Neural progenitor cell (in vitro differentiated cells): ENCODE data around the gene SMTNL1. TPM values are rescaled to one million over a fixed set of nuclear protein-coding genes. Genes with fewer than 3 reads are reported as not detected.
A peak's percentile ranks its signal among the peaks of the same experiment; 100 is the strongest.

Source experiments
- DNase-seq: peaks from one replicate; pipeline ENCODE4 v3.0.0-alpha.2; 2016; ENCODE audit warnings: low spot score
- H2AFZ ChIP-seq: fragments of 200-600 bp; sonication (generic); replicated peaks from 2 replicates; pipeline ENCODE4 v1.6.1; 2016; ENCODE audit warnings: antibody characterized with exemption
- H3F3A ChIP-seq: fragments of 200-600 bp; sonication (generic); 2 replicates; pipeline ENCODE4 v1.6.1; 2016; ENCODE audit warnings: antibody characterized with exemption, low read depth
- H3K27ac ChIP-seq: fragments of 200-600 bp; sonication (generic); 2 replicates; pipeline ENCODE4 v1.5.1; 2016; ENCODE audit warnings: mild to moderate bottlenecking
- H3K27me3 ChIP-seq: fragments of 200-600 bp; sonication (generic); 2 replicates; pipeline ENCODE4 v1.6.1; 2016; ENCODE audit warnings: mild to moderate bottlenecking, moderate library complexity
- H3K36me3 ChIP-seq: fragments of 200-600 bp; sonication (generic); 2 replicates; pipeline ENCODE4 v1.5.1; 2016
- H3K4me1 ChIP-seq: fragments of 200-600 bp; sonication (generic); 2 replicates; pipeline ENCODE4 v1.6.1; 2016; ENCODE audit warnings: mixed run types
- H3K4me2 ChIP-seq: fragments of 200-600 bp; sonication (generic); 2 replicates; pipeline ENCODE4 v1.6.1; 2016
- H3K4me3 ChIP-seq: fragments of 200-600 bp; sonication (generic); 2 replicates; pipeline ENCODE4 v1.5.1; 2016
- H3K79me2 ChIP-seq: fragments of 200-600 bp; sonication (generic); 2 replicates; pipeline ENCODE4 v1.6.1; 2016; ENCODE audit warnings: low read depth
- H3K9ac ChIP-seq: fragments of 200-600 bp; sonication (generic); 2 replicates; pipeline ENCODE4 v1.6.1; 2016
- H3K9me3 ChIP-seq: fragments of 200-600 bp; sonication (generic); 2 replicates; pipeline ENCODE4 v1.5.1; 2016; ENCODE audit warnings: low read depth
- H4K20me1 ChIP-seq: fragments of 200-600 bp; sonication (generic); 2 replicates; pipeline ENCODE4 v1.6.1; 2016; ENCODE audit warnings: low read depth
- H3K27ac Mint-ChIP-seq: 3 replicates; pipeline ENCODE4 v1.8.0; 2021; ENCODE audit warnings: mixed read lengths
- H3K27me3 Mint-ChIP-seq: 2 replicates; pipeline ENCODE4 v1.8.0; 2022; ENCODE audit warnings: low read depth, mild to moderate bottlenecking, inconsistent platforms, moderate library complexity, mixed read lengths; ENCODE audit not compliant: insufficient read depth
- H3K36me3 Mint-ChIP-seq: 3 replicates; pipeline ENCODE4 v1.8.0; 2021; ENCODE audit warnings: mixed read lengths
- H3K4me1 Mint-ChIP-seq: 3 replicates; pipeline ENCODE4 v1.8.0; 2021; ENCODE audit warnings: mixed read lengths
- H3K4me3 Mint-ChIP-seq: 3 replicates; pipeline ENCODE4 v1.8.0; 2021; ENCODE audit warnings: mild to moderate bottlenecking, moderate library complexity, mixed read lengths
- H3K9me3 Mint-ChIP-seq: 3 replicates; pipeline ENCODE4 v1.8.0; 2020; ENCODE audit warnings: mixed read lengths
- CTCF ChIP-seq: fragments of 200-600 bp; sonication (generic); IDR thresholded peaks from 2 replicates; pipeline ENCODE4 v1.5.1; 2017; ENCODE audit warnings: antibody characterized with exemption, mild to moderate bottlenecking
- EZH2 ChIP-seq: fragments of 200-600 bp; sonication (generic); IDR thresholded peaks from 2 replicates; pipeline ENCODE4 v1.6.1; 2017; ENCODE audit warnings: antibody characterized with exemption, mild to moderate bottlenecking, moderate library complexity
- EZH2phosphoT487 ChIP-seq: fragments of 200-600 bp; sonication (generic); IDR thresholded peaks from 2 replicates; pipeline ENCODE4 v1.6.1; 2017; ENCODE audit warnings: antibody characterized with exemption
- total RNA-seq: library from RNA; depleted of rRNA; stranded (reverse); fragments of >200 nt; gene quantifications from 2 replicates; pipeline ENCODE4 v1.2.3, GENCODE V29; 2015; ENCODE audit warnings: low replicate concordance

Gene SMTNL1
- total RNA-seq, result 0.28 TPM in 1 of 2 replicates, not detected in the other

- Mint-ChIP-seq H3K9me3 (no peaks in the 10 kb centered on the region), H3K36me3 (no peaks in the 10 kb centered on the region), H3K4me1 (peaks cover 6% of the 10 kb centered on the region), H3K27ac (no peak within 1 kb of the TSS), H3K27me3 (no peaks in the 10 kb centered on the region), H3K4me3 (no peak within 1 kb of the TSS)
- Histone ChIP-seq H3K36me3 (no peaks in the 10 kb centered on the region), H3K4me3 (peak within 1 kb of the TSS; percentile 4), H2AFZ (no peak within 1 kb of the TSS), H3F3A (peaks cover 13% of the 10 kb centered on the region), H3K27ac (no peak within 1 kb of the TSS), H3K4me1 (peaks cover 20% of the 10 kb centered on the region), H3K9me3 (no peaks in the 10 kb centered on the region), H3K9ac (no peak within 1 kb of the TSS), H3K79me2 (no peaks in the 10 kb centered on the region), H4K20me1 (no peaks in the 10 kb centered on the region), H3K4me2 (peak within 1 kb of the TSS; percentile 63), H3K27me3 (peaks cover 11% of the 10 kb centered on the region)
- peak; percentile 67 for DNase-seq
- TF ChIP-seq EZH2, result no peak
- no peak for TF ChIP-seq CTCF
- TF ChIP-seq EZH2phosphoT487, result no peak
Observed at GRCh38 chr11:57536947-57537619, at the start of gene SMTNL1. TSS of gene SMTNL1 (plus strand) at chr11:57537595. CDS start at chr11:57542643, 5,048 bp downstream.

GRCh38 chr11:57487920-57488659, 49.3 kb upstream of the SMTNL1 start:
- no peak for DNase-seq
- Histone ChIP-seq H3K27ac (no peak overlapping the region), H3K9ac (no peak overlapping the region), H3K27me3 (peaks cover 22% of the 10 kb centered on the region), H3K36me3 (no peaks in the 10 kb centered on the region), H3F3A (peaks cover 7% of the 10 kb centered on the region), H3K4me3 (no peak overlapping the region), H3K4me2 (no peak overlapping the region), H2AFZ (no peak overlapping the region), H3K9me3 (no peaks in the 10 kb centered on the region), H4K20me1 (no peaks in the 10 kb centered on the region), H3K4me1 (peaks cover 6% of the 10 kb centered on the region), H3K79me2 (no peaks in the 10 kb centered on the region)
- Mint-ChIP-seq H3K27me3 (peaks cover 19% of the 10 kb centered on the region), H3K36me3 (no peaks in the 10 kb centered on the region), H3K4me3 (no peak overlapping the region), H3K4me1 (peaks cover 18% of the 10 kb centered on the region), H3K27ac (no peak overlapping the region), H3K9me3 (no peaks in the 10 kb centered on the region)
- TF ChIP-seq CTCF, result no peak
- TF ChIP-seq EZH2, result no peak
- no peak for TF ChIP-seq EZH2phosphoT487

GRCh38 chr11:57490456-57491248, 46.7 kb upstream of the SMTNL1 start:
- H3K27ac ChIP-seq, result no peak overlapping the region
- H3K36me3 Mint-ChIP-seq, result no peaks in the 10 kb centered on the region
- H4K20me1 ChIP-seq, result no peaks in the 10 kb centered on the region
- no peaks in the 10 kb centered on the region for H3K27me3 ChIP-seq
- no peak for DNase-seq
- H3K27me3 Mint-ChIP-seq, result peaks cover 19% of the 10 kb centered on the region
- no peaks in the 10 kb centered on the region for H3K9me3 ChIP-seq
- no peak overlapping the region for H3K27ac Mint-ChIP-seq
- H2AFZ ChIP-seq, result no peak overlapping the region
- no peak overlapping the region for H3K4me3 Mint-ChIP-seq
- H3K4me2 ChIP-seq, result no peak overlapping the region
- no peaks in the 10 kb centered on the region for H3K79me2 ChIP-seq
- H3K4me3 ChIP-seq, result no peak overlapping the region
- no peaks in the 10 kb centered on the region for H3K36me3 ChIP-seq
- H3F3A ChIP-seq, result no peaks in the 10 kb centered on the region
- peaks cover 13% of the 10 kb centered on the region for H3K4me1 Mint-ChIP-seq
- H3K4me1 ChIP-seq, result no peaks in the 10 kb centered on the region
- H3K9ac ChIP-seq, result no peak overlapping the region
- TF ChIP-seq EZH2phosphoT487 (no peak), CTCF (no peak), EZH2 (no peak)
- H3K9me3 Mint-ChIP-seq, result no peaks in the 10 kb centered on the region
